GM10266 (cell line): ENCODE results near the gene BTBD2.

Experiments
- DNase-seq: peaks from one replicate; pipeline ENCODE4 v3.0.0; 2012; ENCODE audit errors: extremely low spot score
- CTCF ChIP-seq: IDR thresholded peaks from 2 replicates; pipeline ENCODE4 v1.5.1; 2012; ENCODE audit warnings: mild to moderate bottlenecking, low read depth; ENCODE audit not compliant: control insufficient read depth, insufficient read depth; ENCODE audit errors: missing control alignments

BTBD2 gene

DNA sequence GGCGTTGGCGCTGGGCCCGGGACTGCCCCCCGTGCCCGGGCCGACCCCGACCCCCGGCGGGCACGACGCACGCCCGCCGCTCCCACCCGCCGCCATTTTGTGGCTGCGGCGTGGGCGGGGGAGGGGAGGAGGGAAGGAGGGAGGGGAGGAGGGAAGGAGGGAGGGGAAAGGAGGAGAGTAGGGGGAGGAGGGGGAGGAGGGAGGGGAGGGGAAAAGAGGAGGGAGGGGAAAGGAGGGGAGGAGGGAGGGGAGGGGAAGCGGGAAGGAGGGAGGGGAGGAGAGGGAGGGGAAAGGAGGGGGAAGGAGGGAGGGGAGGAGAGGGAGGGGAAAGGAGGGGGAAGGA lies at the start of gene BTBD2:
BTBD2 (minus strand) TSS at position 107 of the 343 bp plus-strand sequence; CDS start at position 96, 11 bp downstream.
- DNase-seq, result peak; percentile 89
- no peak for TF ChIP-seq CTCF

DNA sequence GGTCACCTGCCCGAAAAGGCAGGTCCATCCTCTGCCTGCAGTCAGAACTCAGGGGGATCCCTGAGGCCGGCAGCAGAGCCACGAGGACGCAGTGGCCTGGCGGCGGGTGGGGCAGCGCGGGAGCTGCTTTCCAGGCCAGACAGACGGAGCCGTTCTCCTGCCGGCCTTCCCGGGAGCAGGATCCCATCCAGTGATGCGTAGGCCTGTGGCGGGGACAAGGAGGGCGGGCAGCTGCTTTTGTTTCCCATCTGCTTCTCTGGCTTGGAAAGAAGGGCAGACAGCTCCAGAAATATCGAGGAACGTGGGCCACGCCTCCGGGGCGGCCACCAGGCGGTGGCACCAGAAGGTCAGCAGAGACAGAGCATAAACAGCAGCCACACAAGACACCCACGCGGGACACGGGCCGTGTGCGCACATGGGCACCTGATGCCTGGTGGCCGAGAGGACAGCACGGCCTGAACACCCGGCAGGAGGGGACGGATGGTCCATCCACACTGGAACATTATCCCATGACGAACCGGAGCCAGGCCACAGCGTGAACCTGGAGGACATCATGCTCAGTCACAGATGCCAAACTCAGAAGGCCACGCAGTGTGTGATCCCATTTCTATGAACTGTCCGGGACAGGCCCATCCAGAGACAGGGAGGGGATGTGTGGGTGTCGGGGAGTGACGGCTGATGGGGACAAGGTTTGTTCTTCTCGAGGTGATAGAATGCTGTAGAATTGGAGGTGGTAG lies 49.4 kb upstream of the BTBD2 start:
- no peak for DNase-seq
- TF ChIP-seq CTCF, result no peak

GRCh38 chr19:2064395-2064787 lies 48.9 kb upstream of the BTBD2 start:
- no peak for DNase-seq
- TF ChIP-seq CTCF, result no peak

DNA sequence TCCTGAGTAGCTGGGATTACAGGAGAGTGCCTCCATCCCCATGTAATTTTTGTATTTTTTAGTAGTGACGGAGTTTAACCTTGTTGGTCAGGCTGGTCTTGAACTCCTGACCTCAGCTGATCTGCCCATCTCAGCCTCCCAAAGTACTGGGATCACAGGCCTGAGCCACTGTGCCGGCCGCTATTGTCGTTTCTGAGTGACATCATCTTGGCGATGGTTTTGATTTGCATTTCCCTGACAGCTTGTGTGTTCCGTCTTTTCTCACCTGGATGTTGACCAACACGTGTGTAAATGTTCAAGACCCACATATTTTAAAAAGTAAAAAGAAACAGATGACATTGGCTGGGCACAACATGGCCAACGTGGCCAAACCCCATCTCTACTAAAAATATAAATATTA lies 48.3 kb upstream of the BTBD2 start:
- TF ChIP-seq CTCF, result no peak

DNA sequence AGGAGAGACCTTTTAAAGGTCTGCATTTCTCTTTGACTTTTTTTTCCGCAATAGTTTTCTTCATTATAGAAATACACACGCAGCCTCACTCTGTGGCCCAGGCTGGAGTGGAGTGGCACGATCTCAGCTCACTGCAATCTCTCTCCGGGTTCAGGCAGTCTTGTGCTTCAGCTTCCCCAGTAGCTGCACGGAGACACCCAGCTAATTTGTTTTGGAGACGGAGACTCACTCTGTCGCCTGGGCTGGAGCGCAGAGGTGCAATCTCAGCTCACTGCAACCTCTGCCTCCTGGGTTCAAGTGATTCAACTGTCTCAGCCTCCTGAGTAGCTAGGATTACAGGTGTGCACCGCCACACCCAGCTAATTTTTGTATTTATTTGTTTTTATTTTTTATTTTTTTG lies 47.3 kb upstream of the BTBD2 start:
- no peak for TF ChIP-seq CTCF
- DNase-seq, result no peak

More for the DNA sequence above, 48.3 kb upstream of the BTBD2 start:
- DNase-seq, result no peak

- no peak for TF ChIP-seq CTCF
- DNase-seq, result no peak
Observed at GRCh38 chr19:2062389-2062729, 46.8 kb upstream of the BTBD2 start.

GRCh38 chr19:2061495-2062388 lies 46.2 kb upstream of the BTBD2 start:
- peak; percentile 42 for TF ChIP-seq CTCF
- DNase-seq, result peak; percentile 100
